ENCODE results near the gene SPO11.

DNA sequence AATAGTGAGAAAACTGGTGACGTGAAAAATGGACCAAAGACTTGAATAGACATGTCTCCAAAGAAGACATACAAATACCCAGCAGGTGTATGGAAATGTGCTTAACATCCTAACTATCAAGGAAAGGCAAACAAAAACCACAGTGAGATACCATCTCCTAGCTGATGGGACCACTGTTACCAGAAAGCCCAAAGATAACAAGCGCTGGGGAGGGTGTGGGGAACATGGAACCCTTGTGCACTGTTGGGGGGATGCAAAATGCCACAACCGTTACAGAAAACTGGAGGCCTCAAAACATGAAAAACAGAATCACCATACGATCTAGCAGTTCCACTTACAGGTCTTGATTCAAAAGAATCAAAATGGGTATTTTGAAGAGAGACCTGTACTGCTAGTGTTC, 41.8 kb downstream of the SPO11 start:
- TF ChIP-seq, protein P1, sequence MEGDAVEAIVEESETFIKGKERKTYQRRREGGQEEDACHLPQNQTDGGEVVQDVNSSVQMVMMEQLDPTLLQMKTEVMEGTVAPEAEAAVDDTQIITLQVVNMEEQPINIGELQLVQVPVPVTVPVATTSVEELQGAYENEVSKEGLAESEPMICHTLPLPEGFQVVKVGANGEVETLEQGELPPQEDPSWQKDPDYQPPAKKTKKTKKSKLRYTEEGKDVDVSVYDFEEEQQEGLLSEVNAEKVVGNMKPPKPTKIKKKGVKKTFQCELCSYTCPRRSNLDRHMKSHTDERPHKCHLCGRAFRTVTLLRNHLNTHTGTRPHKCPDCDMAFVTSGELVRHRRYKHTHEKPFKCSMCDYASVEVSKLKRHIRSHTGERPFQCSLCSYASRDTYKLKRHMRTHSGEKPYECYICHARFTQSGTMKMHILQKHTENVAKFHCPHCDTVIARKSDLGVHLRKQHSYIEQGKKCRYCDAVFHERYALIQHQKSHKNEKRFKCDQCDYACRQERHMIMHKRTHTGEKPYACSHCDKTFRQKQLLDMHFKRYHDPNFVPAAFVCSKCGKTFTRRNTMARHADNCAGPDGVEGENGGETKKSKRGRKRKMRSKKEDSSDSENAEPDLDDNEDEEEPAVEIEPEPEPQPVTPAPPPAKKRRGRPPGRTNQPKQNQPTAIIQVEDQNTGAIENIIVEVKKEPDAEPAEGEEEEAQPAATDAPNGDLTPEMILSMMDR (conservative IDR thresholded peaks at IDR 0.05 in 1 of 2, IDR thresholded peaks at IDR 0.05 in 1 of 2; ENCODE audit: extremely low read depth in 1 of 2, insufficient read depth in 1 of 2, low read depth in 1 of 2, low read length in 2 of 2), result no peak
- TF ChIP-seq EZH2 (IDR thresholded peaks at IDR 0.05; ENCODE audit: borderline replicate concordance, low read length), result no peak

Data from mammary epithelial cell (primary cell).